A673 (cell line): Measurements from ENCODE around the gene CNPPD1. TPM values are rescaled to one million over a fixed set of nuclear protein-coding genes. Genes with fewer than 3 reads are reported as not detected.

Experiments
- BruUV-seq: library from RNA; stranded (reverse); fragments of 400-500 nt; replicated peaks from 2 replicates; lab custom pipeline; 2021; lab: Mats Ljungman, UMichigan
- CTCF ChIA-PET: fragments of 300-600 bp; sonication (Branson Sonifier 250); formaldehyde crosslinking; loops from one replicate; lab custom pipeline; 2022; ENCODE audit warnings: antibody characterized with exemption; lab: Charles Lee
- POLR2A ChIA-PET: fragments of 300-600 bp; sonication (Branson Sonifier 250); formaldehyde crosslinking; loops from one replicate; lab custom pipeline; 2022; ENCODE audit warnings: antibody characterized with exemption; ENCODE audit not compliant: low non-redundant PET; lab: Charles Lee
- DNase-seq: peaks from one replicate; pipeline ENCODE4 v3.0.0-alpha.2; 2015; ENCODE audit warnings: low spot score
- H3K27ac ChIP-seq: fragments of 200-600 bp; sonication (generic); 2 replicates; pipeline ENCODE4 v1.5.1; 2016; ENCODE audit warnings: mixed run types, low read depth, mild to moderate bottlenecking, mixed read lengths, antibody characterized with exemption, low read length; ENCODE audit not compliant: poor library complexity, severe bottlenecking
- H3K27me3 ChIP-seq: fragments of 200-600 bp; sonication (generic); replicated peaks from 2 replicates; pipeline ENCODE4 v1.6.1; 2017; ENCODE audit warnings: mixed run types, low read depth, mild to moderate bottlenecking, mixed read lengths, antibody characterized with exemption, low read length; ENCODE audit not compliant: insufficient read depth, poor library complexity
- H3K36me3 ChIP-seq: fragments of 200-600 bp; sonication (generic); 2 replicates; pipeline ENCODE4 v1.6.1; 2016; ENCODE audit warnings: mixed run types, mild to moderate bottlenecking, mixed read lengths, antibody characterized with exemption, low read length; ENCODE audit not compliant: insufficient read depth, poor library complexity, severe bottlenecking
- H3K4me1 ChIP-seq: fragments of 200-600 bp; sonication (generic); 2 replicates; pipeline ENCODE4 v1.6.1; 2017; ENCODE audit warnings: mixed run types, mild to moderate bottlenecking, mixed read lengths, antibody characterized with exemption, low read length; ENCODE audit not compliant: insufficient read depth, poor library complexity, severe bottlenecking
- H3K4me3 ChIP-seq: fragments of 200-600 bp; sonication (generic); 2 replicates; pipeline ENCODE4 v1.5.1; 2016; ENCODE audit warnings: low read depth, mixed run types, mild to moderate bottlenecking, mixed read lengths, low read length; ENCODE audit not compliant: poor library complexity, severe bottlenecking
- H3K9me3 ChIP-seq: fragments of 200-600 bp; sonication (generic); 2 replicates; pipeline ENCODE4 v1.6.1; 2016; ENCODE audit warnings: mixed run types, low read depth, mild to moderate bottlenecking, mixed read lengths, antibody characterized with exemption, low read length; ENCODE audit not compliant: poor library complexity, severe bottlenecking
- CTCF ChIP-seq: fragments of 300-800, 200-600 bp; sonication (generic); conservative IDR thresholded peaks from 2 replicates; pipeline ENCODE4 v1.5.1; 2017; ENCODE audit warnings: low read depth, mild to moderate bottlenecking, antibody characterized with exemption, low read length, moderate library complexity, mixed read lengths
- EZH2 ChIP-seq: fragments of 200-600 bp; sonication (generic); IDR thresholded peaks from 2 replicates; pipeline ENCODE4 v1.6.1; 2017; ENCODE audit warnings: borderline replicate concordance, low read depth, mild to moderate bottlenecking, mixed read lengths, antibody characterized with exemption, low read length; ENCODE audit not compliant: poor library complexity, severe bottlenecking
- intact Hi-C: fragments of 100-400 bp; cut with micrococcal nuclease; formaldehyde crosslinking; loops from one replicate; pipeline ENCODE4 v1.10.0; 2022; ENCODE audit not compliant: unreplicated experiment
- total RNA-seq: library from RNA; stranded (reverse); gene quantifications from 2 replicates; pipeline ENCODE4 v1.2.3, GENCODE V29; 2021

The CNPPD1 gene
- total RNA-seq, 1 experiment from 2014 or later = 38.0 TPM

- Histone ChIP-seq H3K27ac (no peak overlapping the region), H3K36me3 (no peaks in the 10 kb centered on the region), H3K9me3 (no peaks in the 10 kb centered on the region), H3K27me3 (no peaks in the 10 kb centered on the region), H3K4me3 (no peak overlapping the region), H3K4me1 (no peaks in the 10 kb centered on the region)
- intact Hi-C loops = no loop called here
- no peak for TF ChIP-seq CTCF
- TF ChIP-seq EZH2 = no peak
- ChIA-PET POLR2A (no interaction called here), CTCF (no interaction called here)
- BruUV-seq = no TSS peak
- DNase-seq = no peak
Measured at GRCh38 chr2:219168526-219168925, 8.2 kb downstream of the CNPPD1 start.

GRCh38 chr2:219167997-219168396 is 8.7 kb downstream of the CNPPD1 start:
- ChIA-PET CTCF (no interaction called here), POLR2A (no interaction called here)
- BruUV-seq = no TSS peak
- Histone ChIP-seq H3K27ac (no peak overlapping the region), H3K4me3 (no peak overlapping the region), H3K27me3 (no peaks in the 10 kb centered on the region), H3K9me3 (no peaks in the 10 kb centered on the region), H3K4me1 (no peaks in the 10 kb centered on the region), H3K36me3 (no peaks in the 10 kb centered on the region)
- TF ChIP-seq CTCF = no peak
- TF ChIP-seq EZH2 = no peak
- DNase-seq = no peak
- intact Hi-C loops = no loop called here

GRCh38 chr2:219165058-219165911 is 11.4 kb downstream of the CNPPD1 start:
- intact Hi-C loops = no loop called here
- no peaks in the 10 kb centered on the region for H3K36me3 ChIP-seq
- no peaks in the 10 kb centered on the region for H3K27me3 ChIP-seq
- no peak for DNase-seq
- ChIA-PET POLR2A (no interaction called here), CTCF (interaction anchor here (1.0 kb wide), 1 partner anchor 61 kb away, joined by 3 read pairs; no protein-coding TSS in a partner anchor)
- no peaks in the 10 kb centered on the region for H3K9me3 ChIP-seq
- H3K27ac ChIP-seq = no peak overlapping the region
- TF ChIP-seq CTCF (no peak), EZH2 (no peak)
- H3K4me1 ChIP-seq = no peaks in the 10 kb centered on the region
- no peak overlapping the region for H3K4me3 ChIP-seq
- no TSS peak for BruUV-seq
